Retinal pigment epithelial cell (primary cell): Measurements from ENCODE around the gene HOXC6.

Experiments used
- DNase-seq: peaks from one replicate; pipeline ENCODE4 v3.0.0-alpha.2; 2010; ENCODE audit warnings: low read depth
- H3K4me3 ChIP-seq: 2 replicates; pipeline ENCODE4 v1.5.1; 2011; ENCODE audit warnings: mild to moderate bottlenecking, low read length, control low read depth, moderate library complexity
- CTCF ChIP-seq: conservative IDR thresholded peaks from 2 replicates; pipeline ENCODE4 v1.5.1; 2011; ENCODE audit warnings: low read depth, low read length, control low read depth, inconsistent platforms

The HOXC6 gene

GRCh38 chr12:54028314-54029201, at the start of gene HOXC6:
Gene HOXC6 (plus strand): TSS chr12:54028440. CDS start chr12:54028522, 82 bp downstream.
- DNase-seq: no peak
- no peak for TF ChIP-seq CTCF
- no peak within 1 kb of the TSS for H3K4me3 ChIP-seq

GRCh38 chr12:53978477-53979356, 49.5 kb upstream of the HOXC6 start:
- TF ChIP-seq CTCF: no peak
- no peak for DNase-seq
- H3K4me3 ChIP-seq: no peak overlapping the region

- no peak for DNase-seq
- no peak overlapping the region for H3K4me3 ChIP-seq
- TF ChIP-seq CTCF: no peak
Observed at GRCh38 chr12:53980104-53980801, 48.0 kb upstream of the HOXC6 start.

- H3K4me3 ChIP-seq: no peak overlapping the region
- TF ChIP-seq CTCF: no peak
- no peak for DNase-seq
Observed at GRCh38 chr12:53980802-53981496, 47.3 kb upstream of the HOXC6 start.

- no peak overlapping the region for H3K4me3 ChIP-seq
- no peak for TF ChIP-seq CTCF
- DNase-seq: no peak
Observed at GRCh38 chr12:53981634-53982565, 46.3 kb upstream of the HOXC6 start.
